Upper lobe of left lung (tissue), 6 donors: ENCODE results near the gene ZFHX3. TPM values are rescaled to one million over a fixed set of nuclear protein-coding genes. Genes with fewer than 3 reads are reported as not detected.

Experiments
- ATAC-seq, 2 donors: fragments of 200-7000 bp; cut with Tn5 transposase; one replicate each; pipeline ENCODE4 v1.9.1; 2022; ENCODE audit warnings: mild to moderate bottlenecking in 2 of 2, moderate library complexity in 2 of 2; ENCODE audit not compliant: low FRiP score in 2 of 2
- DNase-seq, 2 donors: peaks; one replicate each; pipeline ENCODE4 v3.0.0-alpha.2; 2019 to 2020
- H3K27ac ChIP-seq, 4 donors: fragments of 200-600 bp; sonication (generic); one replicate each; pipeline ENCODE4 v1.5.1; 2016 to 2019
- H3K27me3 ChIP-seq, 4 donors: fragments of 200-600 bp; sonication (generic); one replicate each; pipeline ENCODE4 v1.5.1; 2017 to 2019
- H3K36me3 ChIP-seq, 4 donors: fragments of 200-600 bp; sonication (generic); one replicate each; pipeline ENCODE4 v1.5.1; 2016 to 2019
- H3K4me1 ChIP-seq, 4 donors: fragments of 200-600 bp; sonication (generic); one replicate each; pipeline ENCODE4 v1.5.1; 2018 to 2019
- H3K4me3 ChIP-seq, 4 donors: fragments of 200-600 bp; sonication (generic); one replicate each; pipeline ENCODE4 v1.5.1; 2017 to 2019; ENCODE audit warnings: mild to moderate bottlenecking in 2 of 4, moderate library complexity in 1 of 4
- H3K9me3 ChIP-seq, 4 donors: fragments of 200-600 bp; sonication (generic); one replicate each; pipeline ENCODE4 v1.5.1; 2018 to 2019
- EP300 ChIP-seq, 4 donors: sonication (generic); formaldehyde crosslinking; IDR thresholded peaks; one replicate each; pipeline ENCODE4 v1.5.1; 2017; ENCODE audit warnings: antibody characterized with exemption in 4 of 4, control low read depth in 2 of 4
- POLR2A ChIP-seq, 4 donors: fragments of 450-650 bp; IDR thresholded peaks; one replicate each; pipeline ENCODE4 v1.5.1; 2016 to 2017; ENCODE audit warnings: antibody characterized with exemption in 4 of 4, mild to moderate bottlenecking in 2 of 4
- POLR2AphosphoS5 ChIP-seq, 2 donors: sonication (generic); formaldehyde crosslinking; IDR thresholded peaks; one replicate each; pipeline ENCODE4 v1.5.1; 2017; ENCODE audit warnings: antibody characterized with exemption in 2 of 2
- WGBS, 2 donors: methylation state at CpG; one replicate each; pipeline ENCODE4 v1.1.5; 2017 to 2018; 5-methylcytosine and 5-hydroxymethylcytosine counted together
- total RNA-seq, 6 donors: library from RNA; depleted of rRNA in 4 of 6; stranded (reverse); fragments of >200 nt in 4 of 6; gene quantifications; one replicate each; pipeline versions ENCODE4 v1.1.0 to v1.2.1, GENCODE V29; 2016 to 2021
- TF ChIP-seq, protein P1 (sequence below), 6 experiments: fragments of 450-650 bp in 4 of 6; fragments of 200-600 bp in 2 of 6; sonication (generic) in 2 of 6; IDR thresholded peaks; one replicate each; pipeline ENCODE4 v1.5.1; 2016 to 2019; ENCODE audit warnings: antibody characterized with exemption in 6 of 6
- donor health status: DM: no; HTN: no; CAD: no; lungs with moderate emphysema.
- donor health status: DM: no; HTN: yes; CAD: no; lungs with severe emphysema.

Gene ZFHX3
- total RNA-seq, 6 donors from 2014 or later = 22.4 to 40.3 (median 27.0) TPM

- TF ChIP-seq POLR2A (IDR thresholded peaks at IDR 0.05) (no peak), EP300 (IDR thresholded peaks at IDR 0.05) (no peak), POLR2AphosphoS5 (IDR thresholded peaks at IDR 0.05) (no peak)
- TF ChIP-seq, protein P1, sequence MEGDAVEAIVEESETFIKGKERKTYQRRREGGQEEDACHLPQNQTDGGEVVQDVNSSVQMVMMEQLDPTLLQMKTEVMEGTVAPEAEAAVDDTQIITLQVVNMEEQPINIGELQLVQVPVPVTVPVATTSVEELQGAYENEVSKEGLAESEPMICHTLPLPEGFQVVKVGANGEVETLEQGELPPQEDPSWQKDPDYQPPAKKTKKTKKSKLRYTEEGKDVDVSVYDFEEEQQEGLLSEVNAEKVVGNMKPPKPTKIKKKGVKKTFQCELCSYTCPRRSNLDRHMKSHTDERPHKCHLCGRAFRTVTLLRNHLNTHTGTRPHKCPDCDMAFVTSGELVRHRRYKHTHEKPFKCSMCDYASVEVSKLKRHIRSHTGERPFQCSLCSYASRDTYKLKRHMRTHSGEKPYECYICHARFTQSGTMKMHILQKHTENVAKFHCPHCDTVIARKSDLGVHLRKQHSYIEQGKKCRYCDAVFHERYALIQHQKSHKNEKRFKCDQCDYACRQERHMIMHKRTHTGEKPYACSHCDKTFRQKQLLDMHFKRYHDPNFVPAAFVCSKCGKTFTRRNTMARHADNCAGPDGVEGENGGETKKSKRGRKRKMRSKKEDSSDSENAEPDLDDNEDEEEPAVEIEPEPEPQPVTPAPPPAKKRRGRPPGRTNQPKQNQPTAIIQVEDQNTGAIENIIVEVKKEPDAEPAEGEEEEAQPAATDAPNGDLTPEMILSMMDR (IDR thresholded peaks at IDR 0.05) = no peak
- H3K4me3 ChIP-seq = no peak overlapping the region
- no peaks in the 10 kb centered on the region for H3K9me3 ChIP-seq
- H3K27me3 ChIP-seq = no peaks in the 10 kb centered on the region
- no peak overlapping the region for H3K27ac ChIP-seq
- H3K36me3 ChIP-seq = peaks cover 0 to 6% (median 2%) of the 10 kb centered on the region in 4 donors
- DNase-seq = no peak
- 87 to 90% methylated on average over 6 of the region's 6 CpGs for WGBS, 2 donors
- no peaks in the 10 kb centered on the region for H3K4me1 ChIP-seq
- ATAC-seq = no peak
Measured at GRCh38 chr16:72864130-72864833, 183.6 kb downstream of the ZFHX3 start.

DNA sequence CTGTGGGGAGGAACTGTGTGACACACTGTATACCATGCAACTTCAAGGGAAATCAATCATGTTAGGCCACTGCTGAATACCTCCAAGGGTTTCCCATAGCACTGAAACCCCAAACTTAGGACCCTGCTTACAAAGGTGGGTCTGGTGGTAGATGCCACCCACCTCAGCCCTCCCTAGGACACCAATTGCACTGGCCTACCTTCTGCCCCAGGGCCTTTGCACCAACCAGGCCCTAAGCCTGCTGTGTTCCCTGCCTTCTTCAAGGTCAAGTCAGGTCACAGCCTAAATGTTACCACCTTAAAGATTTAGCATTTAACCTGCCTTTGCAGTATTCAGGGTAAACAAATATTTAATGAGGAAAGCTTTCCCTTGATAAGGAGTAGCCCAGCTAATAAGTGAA is 185.8 kb downstream of the ZFHX3 start:
- DNase-seq = no peak
- H3K27me3 ChIP-seq = no peaks in the 10 kb centered on the region

GRCh38 chr16:72860726-72861562 is 187.0 kb downstream of the ZFHX3 start:
- H3K27me3 ChIP-seq = no peaks in the 10 kb centered on the region
- H3K36me3 ChIP-seq = peaks cover 0 to 6% (median 0%) of the 10 kb centered on the region in 4 donors
- no peak overlapping the region for H3K4me3 ChIP-seq
- 76 to 85% methylated on average over 14 of the region's 14 CpGs for WGBS, 2 donors
- no peak for TF ChIP-seq EP300 (IDR thresholded peaks at IDR 0.05)
- TF ChIP-seq, protein P1 (IDR thresholded peaks at IDR 0.05) = no peak
- TF ChIP-seq POLR2AphosphoS5 (IDR thresholded peaks at IDR 0.05) = no peak
- no peak for TF ChIP-seq POLR2A (IDR thresholded peaks at IDR 0.05)
- ATAC-seq = no peak
- no peaks in the 10 kb centered on the region for H3K9me3 ChIP-seq
- DNase-seq = no peak
- no peaks in the 10 kb centered on the region for H3K4me1 ChIP-seq
- H3K27ac ChIP-seq = no peak overlapping the region

More for the DNA sequence above, 185.8 kb downstream of the ZFHX3 start:
- ATAC-seq = no peak
- Histone ChIP-seq H3K36me3 (peaks cover 0 to 6% (median 2%) of the 10 kb centered on the region in 4 donors), H3K4me1 (no peaks in the 10 kb centered on the region), H3K4me3 (no peak overlapping the region), H3K27ac (no peak overlapping the region), H3K9me3 (no peaks in the 10 kb centered on the region)
- no peak for TF ChIP-seq EP300 (IDR thresholded peaks at IDR 0.05)

- 94 to 98% methylated on average over 6 of the region's 6 CpGs for WGBS, 2 donors
Measured at GRCh38 chr16:72859581-72859980, 188.3 kb downstream of the ZFHX3 start.

More at GRCh38 chr16:72859581-72859980, 188.3 kb downstream of the ZFHX3 start:
- ATAC-seq (no peak), DNase-seq (no peak)
- Histone ChIP-seq H3K9me3 (no peaks in the 10 kb centered on the region), H3K36me3 (no peaks in the 10 kb centered on the region), H3K27ac (peak overlapping the region in 2 of 4 donors; percentile 53 to 64), H3K4me1 (no peaks in the 10 kb centered on the region), H3K4me3 (no peak overlapping the region), H3K27me3 (no peaks in the 10 kb centered on the region)
- TF ChIP-seq, protein P1 (IDR thresholded peaks at IDR 0.05) = no peak
- TF ChIP-seq POLR2A (IDR thresholded peaks at IDR 0.05) (no peak), POLR2AphosphoS5 (IDR thresholded peaks at IDR 0.05) (no peak), EP300 (IDR thresholded peaks at IDR 0.05) (no peak)
